Keratinocyte (primary cell): Measurements from ENCODE around the gene PUS3. TPM values are rescaled to one million over a fixed set of nuclear protein-coding genes. Genes with fewer than 3 reads are reported as not detected.

Experiments
- DNase-seq: peaks from one replicate; pipeline ENCODE4 v3.0.0-alpha.2; 2011; ENCODE audit warnings: low read depth, missing footprints, low spot score
- FAIRE-seq: peaks from 2 replicates; lab custom pipeline; 2011; peaks lifted over from hg19 to GRCh38; lab: Jason Lieb, UNC
- H2AFZ ChIP-seq: 2 replicates; pipeline ENCODE4 v1.6.0; 2012; ENCODE audit warnings: low read length, control low read depth, inconsistent platforms; ENCODE audit not compliant: control insufficient read depth
- H3K27ac ChIP-seq: 2 replicates; pipeline ENCODE4 v1.5.1; 2011; ENCODE audit warnings: low read length; ENCODE audit not compliant: control insufficient read depth, insufficient read depth
- H3K27me3 ChIP-seq: 3 replicates; pipeline ENCODE4 v1.6.0; 2011; ENCODE audit warnings: low read length; ENCODE audit not compliant: control insufficient read depth, insufficient read depth; ENCODE audit errors: extremely low read depth
- H3K36me3 ChIP-seq, 2 experiments: 2 replicates in 1 of 2; 3 replicates in 1 of 2; pipeline ENCODE4 v1.5.1; 2011; ENCODE audit warnings: low read length in 2 of 2, mild to moderate bottlenecking in 1 of 2; ENCODE audit not compliant: control insufficient read depth in 2 of 2, insufficient read depth in 2 of 2; ENCODE audit errors: extremely low read depth in 1 of 2
- H3K4me1 ChIP-seq: 3 replicates; pipeline ENCODE4 v1.5.1; 2011; ENCODE audit warnings: low read length; ENCODE audit not compliant: control insufficient read depth, insufficient read depth; ENCODE audit errors: extremely low read depth
- H3K4me2 ChIP-seq: 3 replicates; pipeline ENCODE4 v1.6.0; 2011; ENCODE audit warnings: low read depth, low read length; ENCODE audit not compliant: control insufficient read depth, insufficient read depth; ENCODE audit errors: extremely low read depth
- H3K4me3 ChIP-seq, 3 experiments: fragments of 200-600 bp in 1 of 3; sonication (generic) in 1 of 3; 2 replicates in 2 of 3; 3 replicates in 1 of 3; pipeline ENCODE4 v1.5.1; 2011 to 2016; ENCODE audit warnings: low read length in 3 of 3, mild to moderate bottlenecking in 3 of 3, control low read depth in 2 of 3, inconsistent platforms in 1 of 3, low read depth in 1 of 3, mixed read lengths in 1 of 3, mixed run types in 1 of 3, moderate library complexity in 1 of 3; ENCODE audit not compliant: control insufficient read depth in 2 of 3, insufficient read depth in 2 of 3; ENCODE audit errors: extremely low read depth in 1 of 3
- H3K79me2 ChIP-seq: 2 replicates; pipeline ENCODE4 v1.6.0; 2012; ENCODE audit warnings: low read length; ENCODE audit not compliant: control insufficient read depth, insufficient read depth
- H3K9ac ChIP-seq: 3 replicates; pipeline ENCODE4 v1.6.0; 2011; ENCODE audit warnings: low read length; ENCODE audit not compliant: control insufficient read depth, insufficient read depth; ENCODE audit errors: extremely low read depth
- H3K9me1 ChIP-seq: 3 replicates; pipeline ENCODE4 v1.6.0; 2011; ENCODE audit warnings: low read length; ENCODE audit not compliant: control insufficient read depth, insufficient read depth; ENCODE audit errors: extremely low read depth
- H3K9me3 ChIP-seq: 2 replicates; pipeline ENCODE4 v1.5.1; 2012; ENCODE audit warnings: low read depth, low read length; ENCODE audit not compliant: control insufficient read depth
- H4K20me1 ChIP-seq: 3 replicates; pipeline ENCODE4 v1.6.0; 2011; ENCODE audit warnings: low read length; ENCODE audit not compliant: control insufficient read depth, insufficient read depth; ENCODE audit errors: extremely low read depth
- EZH2 ChIP-seq: IDR thresholded peaks from one replicate; pipeline ENCODE4 v1.6.1; 2012; ENCODE audit warnings: inconsistent platforms, mild to moderate bottlenecking, low read length, moderate library complexity
- dilution Hi-C: fragments of 300-500 bp; cut with MboI; formaldehyde crosslinking; loops from one replicate; pipeline ENCODE4 v1.7.0; 2020; ENCODE audit warnings: low sequenced_read_pairs; ENCODE audit not compliant: extremely low pct_ligation_motif_present
- polyA plus RNA-seq, 5 experiments: library from polyadenylated mRNA; depleted of rRNA in 3 of 5; stranded (reverse) in 3 of 5; stranded (forward) in 1 of 5; unstranded in 1 of 5; fragments of >200 nt; gene quantifications; 1 replicate in 1 of 5; 2 replicates in 3 of 5; 3 replicates in 1 of 5; pipeline versions ENCODE4 v1.2.1 to v1.2.3, GENCODE V29; 2011 to 2012; ENCODE audit warnings: missing spikeins in 2 of 5, low read depth in 1 of 5, low replicate concordance in 1 of 5
- TF ChIP-seq, protein P1 (sequence below), 3 experiments: IDR thresholded peaks in 1 of 3; conservative IDR thresholded peaks in 1 of 3; optimal IDR thresholded peaks in 1 of 3; 2 replicates in 2 of 3; 3 replicates in 1 of 3; pipeline versions ENCODE3 to v1.5.1; 2011; ENCODE audit warnings: low read length in 3 of 3, mild to moderate bottlenecking in 3 of 3, moderate library complexity in 2 of 3, control low read depth in 1 of 3, inconsistent platforms in 1 of 3; ENCODE audit not compliant: insufficient read depth in 2 of 3; ENCODE audit errors: extremely low read depth in 1 of 3

PUS3 gene
- polyA plus RNA-seq, 1 donor (not counting 4 experiments of a cell fraction or from before 2014, with no cell fraction given), result 11.8 TPM

DNA sequence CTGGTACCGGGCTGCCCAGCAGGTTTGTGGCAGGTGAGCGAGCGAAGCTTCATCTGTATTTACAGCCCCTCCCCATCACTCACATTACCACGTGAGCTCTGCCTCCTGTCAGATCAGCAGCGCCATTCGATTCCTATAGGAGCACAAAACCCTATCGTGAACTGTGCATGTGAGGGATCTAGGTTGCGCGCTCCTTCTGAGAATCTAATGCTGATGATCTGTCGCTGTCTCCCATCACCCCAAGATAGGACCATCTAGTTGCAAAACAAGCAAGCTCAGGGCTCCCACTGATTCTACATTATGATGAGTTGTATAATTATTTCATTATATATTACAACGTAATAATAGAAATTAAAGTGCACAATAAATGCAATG is 27.1 kb upstream of the PUS3 start:
- FAIRE-seq, result no peak
- dilution Hi-C loops, result loop anchor here (25.0 kb wide), 1 partner anchor 282 kb away; the partner anchor contains the start of genes FAM118B and RPUSD4
- TF ChIP-seq EZH2, result no peak
- TF ChIP-seq, protein P1, sequence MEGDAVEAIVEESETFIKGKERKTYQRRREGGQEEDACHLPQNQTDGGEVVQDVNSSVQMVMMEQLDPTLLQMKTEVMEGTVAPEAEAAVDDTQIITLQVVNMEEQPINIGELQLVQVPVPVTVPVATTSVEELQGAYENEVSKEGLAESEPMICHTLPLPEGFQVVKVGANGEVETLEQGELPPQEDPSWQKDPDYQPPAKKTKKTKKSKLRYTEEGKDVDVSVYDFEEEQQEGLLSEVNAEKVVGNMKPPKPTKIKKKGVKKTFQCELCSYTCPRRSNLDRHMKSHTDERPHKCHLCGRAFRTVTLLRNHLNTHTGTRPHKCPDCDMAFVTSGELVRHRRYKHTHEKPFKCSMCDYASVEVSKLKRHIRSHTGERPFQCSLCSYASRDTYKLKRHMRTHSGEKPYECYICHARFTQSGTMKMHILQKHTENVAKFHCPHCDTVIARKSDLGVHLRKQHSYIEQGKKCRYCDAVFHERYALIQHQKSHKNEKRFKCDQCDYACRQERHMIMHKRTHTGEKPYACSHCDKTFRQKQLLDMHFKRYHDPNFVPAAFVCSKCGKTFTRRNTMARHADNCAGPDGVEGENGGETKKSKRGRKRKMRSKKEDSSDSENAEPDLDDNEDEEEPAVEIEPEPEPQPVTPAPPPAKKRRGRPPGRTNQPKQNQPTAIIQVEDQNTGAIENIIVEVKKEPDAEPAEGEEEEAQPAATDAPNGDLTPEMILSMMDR (optimal IDR thresholded peaks at IDR 0.05 in 1 of 3, IDR thresholded peaks at IDR 0.05 in 1 of 3, conservative IDR thresholded peaks at IDR 0.05 in 1 of 3; ENCODE audit: extremely low read depth in 1 of 3, insufficient read depth in 2 of 3, low read length in 3 of 3), result no peak

DNA sequence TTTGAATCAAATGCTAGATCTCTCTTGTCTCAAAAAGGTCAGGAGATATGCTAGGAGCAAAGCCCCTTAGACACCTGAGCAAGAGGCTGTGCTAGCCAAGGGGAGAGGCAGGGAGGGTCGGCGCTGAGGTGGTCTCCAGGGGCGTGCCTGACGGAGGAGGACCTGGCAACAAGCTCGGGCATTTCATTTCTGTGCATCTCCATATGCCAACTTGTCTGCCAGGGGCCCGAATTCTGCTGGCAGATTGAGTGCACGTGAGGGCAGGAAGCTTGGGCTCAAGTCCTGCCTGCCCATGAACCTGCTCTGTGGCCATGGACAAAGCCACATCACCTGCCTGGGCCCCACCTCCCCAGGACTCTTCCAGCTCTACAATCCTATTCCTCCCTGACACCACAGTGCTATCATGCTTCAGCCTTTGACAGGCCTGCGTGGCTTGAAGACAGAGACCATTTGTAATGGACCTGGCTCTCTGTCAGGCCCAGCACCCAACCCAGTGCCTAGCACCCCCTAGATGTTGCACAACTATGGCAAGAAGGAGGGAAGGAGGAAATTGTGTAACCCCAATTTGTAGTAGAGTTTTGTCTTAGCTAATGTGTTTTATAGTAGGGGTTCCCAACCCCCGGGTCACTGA is 26.6 kb upstream of the PUS3 start:
- no peaks in the 10 kb centered on the region for H4K20me1 ChIP-seq
- no peak overlapping the region for H3K27ac ChIP-seq
- no peak overlapping the region for H3K9ac ChIP-seq
- DNase-seq (no peak), FAIRE-seq (no peak)
- TF ChIP-seq, protein P1 (optimal IDR thresholded peaks at IDR 0.05 in 1 of 3, IDR thresholded peaks at IDR 0.05 in 1 of 3, conservative IDR thresholded peaks at IDR 0.05 in 1 of 3; ENCODE audit: extremely low read depth in 1 of 3, insufficient read depth in 2 of 3, low read length in 3 of 3), result no peak
- no peak for TF ChIP-seq EZH2
- dilution Hi-C loops, result loop anchor here (25.0 kb wide), 1 partner anchor 283 kb away; the partner anchor contains the start of genes FAM118B and RPUSD4
- no peaks in the 10 kb centered on the region for H3K4me1 ChIP-seq
- H3K27me3 ChIP-seq, result peaks cover 31% of the 10 kb centered on the region
- H3K9me3 ChIP-seq, result no peaks in the 10 kb centered on the region
- H3K4me3 ChIP-seq, result no peak overlapping the region
- H3K9me1 ChIP-seq, result no peaks in the 10 kb centered on the region
- H3K4me2 ChIP-seq, result no peak overlapping the region
- H2AFZ ChIP-seq, result no peak overlapping the region
- no peaks in the 10 kb centered on the region for H3K36me3 ChIP-seq
- H3K79me2 ChIP-seq, result no peaks in the 10 kb centered on the region

More for the DNA sequence above, 27.1 kb upstream of the PUS3 start:
- no peak overlapping the region for H3K9ac ChIP-seq
- no peak overlapping the region for H3K27ac ChIP-seq
- H3K9me1 ChIP-seq, result no peaks in the 10 kb centered on the region
- H3K4me2 ChIP-seq, result no peak overlapping the region
- no peak overlapping the region for H2AFZ ChIP-seq
- no peaks in the 10 kb centered on the region for H3K9me3 ChIP-seq
- peaks cover 31% of the 10 kb centered on the region for H3K27me3 ChIP-seq
- no peaks in the 10 kb centered on the region for H3K4me1 ChIP-seq
- H3K4me3 ChIP-seq, result no peak overlapping the region
- DNase-seq, result no peak
- no peaks in the 10 kb centered on the region for H4K20me1 ChIP-seq
- no peaks in the 10 kb centered on the region for H3K79me2 ChIP-seq
- no peaks in the 10 kb centered on the region for H3K36me3 ChIP-seq
